GM12892 (cell line): Measurements from ENCODE around the gene SCP2D1.

Experiments
- POLR2A ChIP-seq: IDR thresholded peaks from 2 replicates; pipeline ENCODE4 v1.6.1; 2011; ENCODE audit warnings: low read depth, low read length, control low read depth
- POLR2AphosphoS5 ChIP-seq: IDR thresholded peaks from 2 replicates; pipeline ENCODE4 v1.6.1; 2011; ENCODE audit warnings: low read depth, low read length, control low read depth
- TAF1 ChIP-seq: IDR thresholded peaks from 2 replicates; pipeline ENCODE4 v1.6.1; 2011; ENCODE audit warnings: low read depth, mild to moderate bottlenecking, control low read depth, low read length, borderline replicate concordance

GRCh38 chr20:18783385-18783959 lies 30.1 kb upstream of the SCP2D1 start:
- TF ChIP-seq POLR2A (no peak), POLR2AphosphoS5 (no peak), TAF1 (no peak)
